GM13976 (cell line): ENCODE results near the gene FOXO1.

Experiments used
- DNase-seq: peaks from one replicate; pipeline ENCODE4 v3.0.0; 2012; ENCODE audit warnings: low spot score
- in situ Hi-C: fragments of 300-500 bp; cut with MboI; formaldehyde crosslinking; loops from one replicate; pipeline ENCODE4 v1.12.0; 2022; ENCODE audit warnings: low sequenced_read_pairs, mixed read lengths, inconsistent platforms; ENCODE audit not compliant: unreplicated experiment
- TF ChIP-seq, protein P1 (sequence below): IDR thresholded peaks from 2 replicates; pipeline ENCODE4 v1.5.1; 2012; ENCODE audit warnings: borderline replicate concordance, mild to moderate bottlenecking; ENCODE audit not compliant: insufficient read depth; ENCODE audit errors: extremely low read depth, missing control alignments, control extremely low read depth

FOXO1 gene

DNA sequence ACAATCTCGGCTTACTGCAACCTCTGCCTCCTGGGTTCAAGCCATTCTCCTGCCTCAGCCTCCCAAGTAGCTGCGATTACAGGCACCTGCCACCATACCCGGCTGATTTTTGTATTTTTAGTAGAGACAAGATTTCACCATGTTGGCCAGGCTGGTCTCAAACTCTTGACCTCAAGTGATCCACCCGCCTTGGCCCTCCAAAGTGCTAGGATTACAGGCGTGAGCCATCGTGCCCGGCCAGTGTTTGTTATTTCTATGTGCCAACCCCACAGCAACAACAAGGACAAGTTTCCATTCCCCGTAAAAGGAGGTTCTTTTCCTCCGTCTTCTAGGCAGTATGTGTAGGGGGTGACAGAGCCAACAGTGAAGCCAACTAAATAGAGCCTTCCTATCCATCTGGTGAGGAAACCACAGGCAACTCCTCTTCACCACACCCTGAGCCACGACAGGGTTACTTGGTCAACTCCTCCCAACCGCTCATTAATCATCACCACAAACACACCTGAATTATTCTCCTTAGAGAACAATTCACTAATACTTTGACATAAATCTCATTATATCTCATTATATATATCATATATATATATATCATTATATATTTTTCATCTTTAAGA lies 25.5 kb downstream of the FOXO1 start:
- DNase-seq = no peak
- in situ Hi-C loops = no loop called here

DNA sequence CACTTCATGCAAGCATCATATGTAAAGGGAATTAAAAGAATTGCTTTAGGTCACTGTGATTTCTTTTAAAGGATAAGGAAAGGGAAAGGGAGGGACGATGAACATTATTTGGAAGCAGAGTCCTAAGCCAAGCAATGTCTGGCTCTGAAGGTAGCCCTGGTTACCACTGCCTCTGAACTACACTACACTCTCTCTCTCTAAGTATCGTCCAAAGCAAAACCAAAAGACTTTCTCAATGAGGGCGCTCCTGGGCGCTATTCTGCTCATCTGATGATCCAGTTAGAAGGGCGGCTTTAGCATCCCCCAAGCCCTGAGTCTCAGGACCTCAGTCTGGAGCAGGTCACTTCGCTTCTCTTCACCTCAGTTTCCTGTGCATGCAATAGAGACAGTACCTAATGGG lies 26.2 kb downstream of the FOXO1 start:
- no peak for DNase-seq
- TF ChIP-seq, protein P1, sequence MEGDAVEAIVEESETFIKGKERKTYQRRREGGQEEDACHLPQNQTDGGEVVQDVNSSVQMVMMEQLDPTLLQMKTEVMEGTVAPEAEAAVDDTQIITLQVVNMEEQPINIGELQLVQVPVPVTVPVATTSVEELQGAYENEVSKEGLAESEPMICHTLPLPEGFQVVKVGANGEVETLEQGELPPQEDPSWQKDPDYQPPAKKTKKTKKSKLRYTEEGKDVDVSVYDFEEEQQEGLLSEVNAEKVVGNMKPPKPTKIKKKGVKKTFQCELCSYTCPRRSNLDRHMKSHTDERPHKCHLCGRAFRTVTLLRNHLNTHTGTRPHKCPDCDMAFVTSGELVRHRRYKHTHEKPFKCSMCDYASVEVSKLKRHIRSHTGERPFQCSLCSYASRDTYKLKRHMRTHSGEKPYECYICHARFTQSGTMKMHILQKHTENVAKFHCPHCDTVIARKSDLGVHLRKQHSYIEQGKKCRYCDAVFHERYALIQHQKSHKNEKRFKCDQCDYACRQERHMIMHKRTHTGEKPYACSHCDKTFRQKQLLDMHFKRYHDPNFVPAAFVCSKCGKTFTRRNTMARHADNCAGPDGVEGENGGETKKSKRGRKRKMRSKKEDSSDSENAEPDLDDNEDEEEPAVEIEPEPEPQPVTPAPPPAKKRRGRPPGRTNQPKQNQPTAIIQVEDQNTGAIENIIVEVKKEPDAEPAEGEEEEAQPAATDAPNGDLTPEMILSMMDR = no peak
- in situ Hi-C loops = no loop called here

More for the DNA sequence above, 25.5 kb downstream of the FOXO1 start:
- TF ChIP-seq, protein P1 = no peak

DNA sequence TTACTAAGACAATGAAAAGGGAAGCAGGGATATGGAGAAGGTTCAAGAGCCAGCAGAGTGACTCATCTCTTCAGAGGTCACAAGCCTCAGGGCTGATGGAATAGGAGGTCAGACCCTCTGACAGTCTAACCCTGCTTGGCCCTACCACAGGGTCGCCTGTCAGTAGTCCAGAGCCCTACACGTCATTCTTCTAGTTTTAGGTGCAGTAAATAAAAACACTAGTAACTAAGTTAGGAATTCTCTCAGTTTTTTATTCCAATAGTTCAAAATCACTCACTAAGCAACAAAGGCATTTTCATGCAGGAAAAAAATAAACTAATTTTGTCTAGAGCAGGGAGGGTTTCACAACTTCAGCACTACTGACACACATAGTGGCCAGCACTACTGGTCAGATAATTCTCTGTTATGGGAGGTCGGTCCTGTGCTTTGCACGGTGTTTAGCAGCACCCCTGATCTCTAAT lies 27.2 kb downstream of the FOXO1 start:
- TF ChIP-seq, protein P1 = no peak
- DNase-seq = no peak
- in situ Hi-C loops = no loop called here

DNA sequence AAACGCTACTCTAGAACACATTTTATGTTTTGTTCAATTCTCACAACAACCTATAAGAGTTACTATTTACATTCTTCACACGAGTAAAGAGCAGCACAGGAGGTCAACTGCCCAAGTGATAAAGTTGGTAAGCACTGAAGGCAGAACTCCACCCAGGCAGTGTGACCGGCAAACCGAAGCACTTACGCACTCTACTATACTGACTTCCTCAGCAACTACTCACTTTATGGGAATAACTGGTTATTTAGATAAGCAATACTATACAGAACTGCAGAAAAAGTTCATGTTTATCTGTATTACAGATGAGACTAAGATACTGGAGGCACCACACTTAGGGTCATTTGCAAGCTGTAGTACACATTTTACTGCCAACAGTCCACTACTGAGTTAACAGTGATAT lies 28.8 kb downstream of the FOXO1 start:
- TF ChIP-seq, protein P1 = no peak
- in situ Hi-C loops = no loop called here
- DNase-seq = no peak

DNA sequence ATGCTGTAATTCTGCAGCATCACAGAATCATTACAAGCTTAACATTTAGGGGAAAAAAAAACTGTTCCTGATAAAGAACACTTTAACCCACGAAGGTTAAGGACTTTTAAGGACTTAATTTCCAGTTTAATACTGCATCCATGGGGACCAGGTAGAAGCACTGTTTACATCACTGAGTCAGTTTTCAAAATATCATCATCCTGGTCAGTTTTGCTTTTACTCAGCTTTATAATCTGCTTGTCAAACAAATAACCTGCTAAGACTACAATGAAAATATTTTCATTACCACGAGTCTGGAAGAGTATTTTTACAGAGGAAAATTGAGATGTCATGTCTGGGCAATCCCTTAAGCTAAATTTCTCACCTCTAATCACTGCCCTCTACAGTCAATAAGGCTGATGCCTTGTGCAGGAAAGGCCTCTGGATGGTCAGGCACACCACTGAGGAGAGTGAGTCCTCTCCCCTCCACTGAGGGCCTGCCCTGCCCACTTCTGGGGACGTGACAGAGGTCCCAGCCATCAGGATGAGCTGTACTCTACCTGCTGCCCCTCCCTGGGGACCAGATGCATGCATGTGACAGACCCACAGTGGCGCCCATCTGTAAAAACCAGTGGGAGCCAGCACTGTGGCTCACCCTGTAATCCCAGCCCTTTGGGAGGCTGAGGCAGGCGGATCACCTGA lies 31.0 kb downstream of the FOXO1 start:
- in situ Hi-C loops = no loop called here
- TF ChIP-seq, protein P1 = no peak
- no peak for DNase-seq

DNA sequence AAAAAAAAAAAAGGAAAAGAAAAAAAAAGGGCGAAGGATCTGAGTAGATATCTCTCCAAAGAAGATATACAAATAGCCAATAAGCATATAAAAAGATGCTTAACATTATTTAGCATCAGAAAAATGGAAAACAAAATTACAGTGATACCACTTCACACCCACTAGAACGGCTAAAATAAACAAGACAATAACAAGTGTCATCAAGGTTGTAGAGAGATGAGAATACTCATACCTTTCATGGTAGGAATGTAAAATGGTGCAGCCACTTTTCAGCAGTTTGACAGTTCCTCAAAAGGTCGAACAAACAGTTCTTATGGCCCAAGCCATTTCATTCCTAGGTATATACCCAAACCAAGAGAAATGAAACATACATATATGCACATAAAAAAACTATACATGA lies 33.5 kb downstream of the FOXO1 start:
- in situ Hi-C loops = no loop called here
- DNase-seq = no peak
- TF ChIP-seq, protein P1 = no peak
